ENCODE results near the gene SRSF2. TPM values are rescaled to one million over a fixed set of nuclear protein-coding genes. Genes with fewer than 3 reads are reported as not detected.
"Not testable (repeated sequence)": the region's sequence is repeated elsewhere in the genome, so short reads cannot be mapped to it uniquely, and the experiment has no call there.

SRSF2 gene
- total RNA-seq, 1 donor from 2014 or later: 429 TPM

GRCh38 chr17:76752006-76752405 lies 14.9 kb upstream of the SRSF2 start:
- Histone ChIP-seq H3K4me3 (no peak overlapping the region), H3K27ac (no peak overlapping the region), H3K27me3 (no peaks in the 10 kb centered on the region), H3K36me3 (peaks cover 41 to 43% of the 10 kb centered on the region in 2 donors), H3K4me1 (no peaks in the 10 kb centered on the region), H3K9me3 (no peaks in the 10 kb centered on the region)
- intact Hi-C loops (cut with DNase I): no loop called here
- no peak for TF ChIP-seq CTCF (IDR thresholded peaks at IDR 0.05)
- no peak for DNase-seq (ENCODE audit: low spot score in 2 of 2)

- H3K36me3 ChIP-seq: peaks cover 39 to 43% of the 10 kb centered on the region in 2 donors
- H3K27me3 ChIP-seq: no peaks in the 10 kb centered on the region
- no peaks in the 10 kb centered on the region for H3K4me1 ChIP-seq
- no peak overlapping the region for H3K4me3 ChIP-seq
- H3K9me3 ChIP-seq: no peaks in the 10 kb centered on the region
- no peak for TF ChIP-seq CTCF (IDR thresholded peaks at IDR 0.05)
- H3K27ac ChIP-seq: no peak overlapping the region
- no peak for DNase-seq (ENCODE audit: low spot score in 2 of 2)
- intact Hi-C loops (cut with DNase I): no loop called here
These were observed 14.4 kb upstream of the SRSF2 start for GRCh38 chr17:76751416-76751993.

GRCh38 chr17:76748657-76749056 lies 11.5 kb upstream of the SRSF2 start:
- intact Hi-C loops (cut with DNase I): no loop called here
- no peaks in the 10 kb centered on the region for H3K9me3 ChIP-seq
- no peaks in the 10 kb centered on the region for H3K27me3 ChIP-seq
- no peak for TF ChIP-seq CTCF (IDR thresholded peaks at IDR 0.05)
- H3K27ac ChIP-seq: no peak overlapping the region
- no peak overlapping the region for H3K4me3 ChIP-seq
- H3K4me1 ChIP-seq: no peaks in the 10 kb centered on the region
- H3K36me3 ChIP-seq: peaks cover 41 to 50% of the 10 kb centered on the region in 2 donors
- no peak for DNase-seq (ENCODE audit: low spot score in 2 of 2)

GRCh38 chr17:76747716-76748363 lies 10.7 kb upstream of the SRSF2 start:
- intact Hi-C loops (cut with DNase I): no loop called here
- Histone ChIP-seq H3K9me3 (no peaks in the 10 kb centered on the region), H3K36me3 (peaks cover 39 to 56% of the 10 kb centered on the region in 2 donors), H3K4me1 (no peaks in the 10 kb centered on the region), H3K27me3 (no peaks in the 10 kb centered on the region), H3K27ac (no peak overlapping the region), H3K4me3 (no peak overlapping the region)
- no peak for TF ChIP-seq CTCF (IDR thresholded peaks at IDR 0.05)
- DNase-seq (ENCODE audit: low spot score in 2 of 2): no peak

- H3K4me3 ChIP-seq; H3K4me1 ChIP-seq; H3K9me3 ChIP-seq; H3K27me3 ChIP-seq; DNase-seq (ENCODE audit: low spot score in 2 of 2); intact Hi-C loops (cut with DNase I); H3K27ac ChIP-seq: not testable (repeated sequence)
- H3K36me3 ChIP-seq: peaks cover 50 to 67% of the 10 kb centered on the region in 2 donors
These were observed 8.7 kb upstream of the SRSF2 start for GRCh38 chr17:76745785-76746184.

- no peaks in the 10 kb centered on the region for H3K9me3 ChIP-seq
- H3K36me3 ChIP-seq: peaks cover 50 to 67% of the 10 kb centered on the region in 2 donors
- intact Hi-C loops (cut with DNase I): no loop called here
These were observed 7.6 kb upstream of the SRSF2 start for GRCh38 chr17:76744747-76745146.

More at GRCh38 chr17:76744747-76745146, 7.6 kb upstream of the SRSF2 start:
- no peak overlapping the region for H3K4me3 ChIP-seq
- H3K27me3 ChIP-seq: no peaks in the 10 kb centered on the region
- no peak overlapping the region for H3K27ac ChIP-seq
- DNase-seq (ENCODE audit: low spot score in 2 of 2): no peak
- no peak for TF ChIP-seq CTCF (IDR thresholded peaks at IDR 0.05)
- peaks cover 0 to 7% of the 10 kb centered on the region in 2 donors for H3K4me1 ChIP-seq
